ENCODE data around the gene STK11IP.

Gene STK11IP

GRCh38 chr2:219597552-219598307 lies at the start of gene STK11IP:
TSS of gene STK11IP (plus strand) at chr2:219597857. CDS start at chr2:219598120, 263 bp downstream.
- peak; percentile 90 for DNase-seq

DNA sequence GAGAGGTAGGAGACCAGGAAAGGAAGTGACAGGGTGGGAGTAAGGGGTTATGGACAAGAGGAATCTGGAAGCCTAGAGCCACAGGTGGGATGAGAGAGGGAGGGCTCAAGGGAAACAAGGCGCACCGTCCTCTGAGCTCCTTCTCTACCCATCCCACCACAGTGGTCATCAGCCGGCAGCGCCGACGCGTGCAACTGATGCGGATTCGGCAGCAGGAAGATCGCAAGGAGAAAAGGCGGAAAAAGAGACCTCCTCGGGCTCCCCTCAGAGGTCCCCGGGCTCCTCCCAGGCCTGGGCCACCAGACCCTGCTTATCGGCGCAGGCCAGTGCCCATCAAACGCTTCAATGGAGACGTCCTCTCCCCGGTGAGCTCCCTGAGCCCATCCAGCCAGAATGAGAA lies 48.7 kb upstream of the STK11IP start:
- DNase-seq: no peak

GRCh38 chr2:219549619-219550018 lies 48.0 kb upstream of the STK11IP start:
- no peak for DNase-seq

DNA sequence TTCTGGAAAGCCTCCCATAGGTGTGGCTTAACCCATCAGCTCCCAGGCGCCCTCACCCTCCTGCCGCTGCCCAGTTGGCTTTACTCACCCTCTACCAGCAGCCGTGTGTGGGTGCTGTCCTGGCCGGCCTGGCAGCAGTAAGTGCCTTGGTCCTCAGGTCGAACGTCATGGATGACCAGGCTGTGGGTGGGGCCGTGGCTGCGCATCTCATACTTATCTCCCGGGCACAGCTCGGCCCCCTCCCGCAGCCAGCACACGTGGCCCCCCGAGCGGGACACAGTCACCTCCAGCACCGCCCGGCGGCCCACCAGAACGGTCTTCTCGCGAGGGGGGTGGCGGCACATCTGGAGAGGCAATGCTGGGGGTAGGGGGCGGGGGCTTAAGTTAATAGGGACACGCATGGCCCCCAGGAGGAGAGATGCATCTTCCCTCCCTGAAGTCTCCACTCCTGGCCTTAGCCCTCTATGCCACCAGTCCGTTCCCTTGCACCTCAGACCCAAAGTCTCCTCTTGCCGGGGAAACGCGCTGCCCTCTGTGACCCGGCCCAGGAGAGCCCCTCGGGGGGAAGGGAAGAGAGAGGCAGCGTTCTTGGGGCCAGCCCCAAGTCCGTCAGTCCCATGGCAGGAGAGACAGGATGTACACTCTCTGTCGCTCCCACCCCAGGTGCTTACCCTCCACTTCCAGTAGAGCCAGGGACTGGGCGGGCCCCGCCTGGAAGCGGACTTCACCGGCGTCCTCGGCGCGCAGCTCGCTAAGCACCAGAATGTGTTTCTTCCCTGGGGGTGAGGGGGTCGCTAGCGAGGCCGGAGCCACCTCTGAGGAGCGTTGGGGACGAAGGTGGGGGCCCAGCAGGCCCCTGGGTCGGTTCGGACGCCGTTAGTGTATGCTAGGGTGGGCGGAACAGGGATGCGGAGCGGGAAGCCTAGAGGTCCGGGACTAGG lies 45.9 kb upstream of the STK11IP start:
- DNase-seq: no peak

- DNase-seq: peak; percentile 71
Measured at GRCh38 chr2:219552382-219553167, 45.1 kb upstream of the STK11IP start.

DNA sequence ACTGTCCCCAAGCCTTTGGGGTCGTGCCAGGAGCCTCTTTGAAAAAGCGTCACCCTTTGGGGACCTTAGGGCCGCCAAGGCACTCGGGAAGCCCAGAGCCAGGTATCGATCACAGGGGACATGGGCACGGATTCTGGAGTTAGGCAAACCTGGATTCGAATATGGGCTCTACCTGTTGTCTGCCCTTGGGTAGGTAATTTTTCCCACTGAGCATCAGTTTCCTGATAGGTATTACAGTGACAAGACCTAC lies 44.6 kb upstream of the STK11IP start:
- no peak for DNase-seq

- no peak for DNase-seq
Measured at GRCh38 chr2:219553463-219553963, 44.1 kb upstream of the STK11IP start.

- no peak for DNase-seq
Measured at GRCh38 chr2:219554350-219554749, 43.3 kb upstream of the STK11IP start.

- no peak for DNase-seq
Measured at GRCh38 chr2:219555956-219556355, 41.7 kb upstream of the STK11IP start.

GRCh38 chr2:219556413-219556812 lies 41.2 kb upstream of the STK11IP start:
- DNase-seq: no peak

DNA sequence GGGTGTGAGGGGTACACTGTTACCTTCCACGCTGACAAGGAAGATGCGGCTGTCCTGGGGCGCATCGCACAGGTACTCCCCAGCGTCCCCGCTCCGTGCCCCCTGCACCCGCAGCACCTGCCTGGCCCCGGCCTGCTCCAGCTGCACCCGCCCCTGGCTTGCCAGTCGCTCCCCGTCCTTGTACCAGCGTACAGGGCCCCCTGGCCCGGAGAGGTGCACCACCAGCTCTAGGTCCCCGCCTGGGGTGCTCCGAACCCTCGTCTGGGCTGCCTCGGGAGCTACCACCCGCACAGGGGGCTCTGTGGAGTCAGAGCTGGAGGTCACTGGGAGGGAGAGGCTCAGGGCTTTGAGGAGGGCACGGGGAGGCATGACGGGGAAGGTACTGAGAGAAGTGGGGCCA lies 40.3 kb upstream of the STK11IP start:
- no peak for DNase-seq

GRCh38 chr2:219557791-219558785 lies 39.6 kb upstream of the STK11IP start:
- no peak for DNase-seq

DNA sequence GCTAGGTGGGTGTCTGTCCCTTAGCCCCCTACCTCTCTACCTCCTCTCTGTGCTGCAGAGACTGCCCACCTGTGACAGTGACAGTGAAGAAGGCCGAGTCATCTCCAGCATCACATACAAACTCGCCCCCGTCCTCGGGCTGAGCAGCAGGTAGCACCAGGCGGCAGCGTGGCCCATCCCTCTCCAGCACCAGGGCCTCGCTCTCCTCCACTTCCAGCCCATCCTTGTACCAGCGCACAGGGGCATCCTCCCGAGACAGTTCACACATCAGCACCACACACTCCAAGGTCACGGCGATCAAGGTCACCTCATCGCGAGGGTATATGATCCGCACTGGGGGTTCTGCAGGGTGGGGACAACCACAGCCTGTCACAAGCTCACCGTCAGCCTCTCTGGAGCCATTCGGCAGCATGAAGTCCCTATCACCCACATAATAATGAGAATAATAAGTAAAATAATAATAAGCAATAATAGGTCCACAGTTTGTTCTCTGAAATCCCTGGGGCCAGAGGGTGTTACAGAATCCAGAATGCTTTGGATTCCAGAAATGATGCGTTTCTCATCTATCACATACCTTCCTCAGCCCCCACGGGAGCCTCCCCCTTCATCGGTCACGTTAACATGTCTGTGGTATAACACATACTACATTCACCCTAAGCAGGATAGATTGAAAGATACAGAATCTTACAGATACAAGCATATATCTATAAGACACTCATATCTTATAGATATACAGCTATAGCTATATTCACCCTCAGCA lies 38.3 kb upstream of the STK11IP start:
- no peak for DNase-seq

GRCh38 chr2:219560037-219560892 lies 37.4 kb upstream of the STK11IP start:
- DNase-seq: no peak

DNA sequence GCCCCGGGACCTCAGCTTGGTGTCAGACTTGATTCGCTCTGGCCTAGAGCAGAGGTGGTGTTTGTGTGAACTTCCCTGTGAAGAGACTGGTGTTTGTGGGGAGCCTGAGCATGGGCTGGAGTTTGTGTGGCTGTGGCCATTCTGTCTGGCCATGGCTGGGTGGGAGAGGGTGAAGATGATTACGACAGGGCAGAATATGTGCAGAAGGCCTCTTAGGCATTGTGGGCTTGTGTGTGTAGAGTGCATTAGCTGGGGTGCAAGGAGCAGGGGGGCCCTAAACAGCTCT lies 36.8 kb upstream of the STK11IP start:
- no peak for DNase-seq

- DNase-seq: no peak
Measured at GRCh38 chr2:219561179-219562048, 36.2 kb upstream of the STK11IP start.

DNA sequence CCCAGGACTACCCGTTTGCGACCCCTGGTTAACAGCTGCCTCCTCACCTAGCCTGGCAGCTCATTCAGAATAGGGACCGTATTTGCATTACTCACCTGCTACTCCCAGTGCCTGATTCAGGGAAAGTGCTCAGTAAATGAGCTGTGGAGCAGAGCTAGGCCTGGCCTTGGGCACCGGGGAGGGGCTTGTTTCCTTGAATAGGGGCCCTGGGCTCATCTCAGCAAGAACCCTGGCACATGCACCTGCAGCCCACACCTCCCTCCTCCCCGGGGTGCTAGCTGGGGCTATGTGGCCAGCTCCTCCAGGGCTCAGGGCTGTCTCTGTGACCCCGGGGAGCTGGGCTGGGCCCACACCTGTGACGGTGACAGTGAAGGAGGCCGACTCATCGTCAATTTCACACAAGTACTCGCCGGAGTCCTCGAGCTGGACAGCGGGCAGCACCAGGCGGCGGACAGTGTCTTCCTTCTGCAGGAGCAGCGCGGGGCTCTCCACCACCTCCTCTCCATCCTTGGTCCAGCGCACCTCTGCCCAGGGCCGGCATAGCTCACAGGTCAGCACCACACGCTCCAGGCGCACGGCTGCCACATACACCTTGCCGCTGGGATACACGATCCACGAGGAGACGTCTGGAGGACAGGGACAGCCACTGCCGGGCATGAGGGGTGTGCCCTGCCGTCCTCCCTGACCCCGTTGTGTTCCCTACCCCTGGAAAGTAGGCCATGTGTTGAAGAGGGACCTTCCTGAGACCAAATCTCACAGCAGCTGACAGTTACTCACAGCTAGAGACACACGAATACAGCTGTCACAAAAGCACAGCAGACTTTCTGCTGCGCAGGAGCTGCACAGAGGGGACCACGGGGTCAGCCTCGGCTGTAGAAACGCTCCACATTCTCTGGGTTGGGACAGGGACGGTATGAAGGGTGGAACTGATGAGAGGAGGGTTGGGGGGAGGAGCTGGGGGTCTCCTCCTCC lies 35.3 kb upstream of the STK11IP start:
- no peak for DNase-seq

- no peak for DNase-seq
Measured at GRCh38 chr2:219563271-219563928, 34.3 kb upstream of the STK11IP start.

Data from activated gamma-delta T cell treated with Interleukin-2 at 50 U/mL for 16 hours (primary cell).